ENCODE data around the gene CAT.

- TF ChIP-seq, protein P1, sequence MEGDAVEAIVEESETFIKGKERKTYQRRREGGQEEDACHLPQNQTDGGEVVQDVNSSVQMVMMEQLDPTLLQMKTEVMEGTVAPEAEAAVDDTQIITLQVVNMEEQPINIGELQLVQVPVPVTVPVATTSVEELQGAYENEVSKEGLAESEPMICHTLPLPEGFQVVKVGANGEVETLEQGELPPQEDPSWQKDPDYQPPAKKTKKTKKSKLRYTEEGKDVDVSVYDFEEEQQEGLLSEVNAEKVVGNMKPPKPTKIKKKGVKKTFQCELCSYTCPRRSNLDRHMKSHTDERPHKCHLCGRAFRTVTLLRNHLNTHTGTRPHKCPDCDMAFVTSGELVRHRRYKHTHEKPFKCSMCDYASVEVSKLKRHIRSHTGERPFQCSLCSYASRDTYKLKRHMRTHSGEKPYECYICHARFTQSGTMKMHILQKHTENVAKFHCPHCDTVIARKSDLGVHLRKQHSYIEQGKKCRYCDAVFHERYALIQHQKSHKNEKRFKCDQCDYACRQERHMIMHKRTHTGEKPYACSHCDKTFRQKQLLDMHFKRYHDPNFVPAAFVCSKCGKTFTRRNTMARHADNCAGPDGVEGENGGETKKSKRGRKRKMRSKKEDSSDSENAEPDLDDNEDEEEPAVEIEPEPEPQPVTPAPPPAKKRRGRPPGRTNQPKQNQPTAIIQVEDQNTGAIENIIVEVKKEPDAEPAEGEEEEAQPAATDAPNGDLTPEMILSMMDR (IDR thresholded peaks at IDR 0.05), result no peak
- no peak for TF ChIP-seq POLR2AphosphoS5 (IDR thresholded peaks at IDR 0.05)
Measured at GRCh38 chr11:34394771-34395300, 43.9 kb upstream of the CAT start.
